ENCODE data around the gene ELOVL5. TPM values are rescaled to one million over a fixed set of nuclear protein-coding genes. Genes with fewer than 3 reads are reported as not detected.
A peak's percentile ranks its signal among the peaks of the same experiment; 100 is the strongest.

The ELOVL5 gene
- total and polyA plus RNA-seq, 2 experiments from 2014 or later = 83.3 to 180 TPM

DNA sequence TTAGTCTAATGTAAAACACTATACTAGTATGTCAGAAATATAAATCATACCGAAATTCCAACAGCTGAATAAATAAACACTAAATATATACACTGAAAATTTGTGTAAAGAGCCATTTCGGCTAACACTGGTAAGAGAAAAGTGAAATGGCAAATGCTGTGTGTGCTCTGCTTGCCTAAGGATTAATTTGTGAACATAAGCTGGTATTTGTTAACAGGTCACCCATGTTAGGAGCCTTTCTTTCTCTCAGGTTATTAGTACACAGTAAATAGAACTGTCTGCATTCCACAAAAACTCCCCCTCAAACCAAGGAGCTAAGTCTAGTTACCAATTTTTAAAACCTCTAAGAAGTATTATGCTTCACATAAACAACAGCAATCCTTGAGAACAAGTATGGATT, 27.0 kb downstream of the ELOVL5 start:
- H4K20me1 ChIP-seq (replicated peaks; ENCODE audit: insufficient read depth) = peaks cover 76% of the 10 kb centered on the region
- no peaks in the 10 kb centered on the region for H3K36me3 Mint-ChIP-seq (ENCODE audit: low read depth)
- no peak overlapping the region for H3K27ac ChIP-seq (ENCODE audit: low read depth)
- no peaks in the 10 kb centered on the region for H3F3A ChIP-seq (replicated peaks; ENCODE audit: low read depth)
- H3K4me1 Mint-ChIP-seq = peaks cover 30% of the 10 kb centered on the region
- no peak overlapping the region for H3K4me3 ChIP-seq
- no peaks in the 10 kb centered on the region for H3K9me2 ChIP-seq (ENCODE audit: insufficient read depth)
- no peaks in the 10 kb centered on the region for H3K9me3 Mint-ChIP-seq
- H3K79me2 ChIP-seq (replicated peaks; ENCODE audit: insufficient read depth) = peaks cover 100% of the 10 kb centered on the region
- H3K27ac Mint-ChIP-seq = peak overlapping the region; percentile 76
- H3K4me2 ChIP-seq = no peak overlapping the region
- TF ChIP-seq, protein P1, sequence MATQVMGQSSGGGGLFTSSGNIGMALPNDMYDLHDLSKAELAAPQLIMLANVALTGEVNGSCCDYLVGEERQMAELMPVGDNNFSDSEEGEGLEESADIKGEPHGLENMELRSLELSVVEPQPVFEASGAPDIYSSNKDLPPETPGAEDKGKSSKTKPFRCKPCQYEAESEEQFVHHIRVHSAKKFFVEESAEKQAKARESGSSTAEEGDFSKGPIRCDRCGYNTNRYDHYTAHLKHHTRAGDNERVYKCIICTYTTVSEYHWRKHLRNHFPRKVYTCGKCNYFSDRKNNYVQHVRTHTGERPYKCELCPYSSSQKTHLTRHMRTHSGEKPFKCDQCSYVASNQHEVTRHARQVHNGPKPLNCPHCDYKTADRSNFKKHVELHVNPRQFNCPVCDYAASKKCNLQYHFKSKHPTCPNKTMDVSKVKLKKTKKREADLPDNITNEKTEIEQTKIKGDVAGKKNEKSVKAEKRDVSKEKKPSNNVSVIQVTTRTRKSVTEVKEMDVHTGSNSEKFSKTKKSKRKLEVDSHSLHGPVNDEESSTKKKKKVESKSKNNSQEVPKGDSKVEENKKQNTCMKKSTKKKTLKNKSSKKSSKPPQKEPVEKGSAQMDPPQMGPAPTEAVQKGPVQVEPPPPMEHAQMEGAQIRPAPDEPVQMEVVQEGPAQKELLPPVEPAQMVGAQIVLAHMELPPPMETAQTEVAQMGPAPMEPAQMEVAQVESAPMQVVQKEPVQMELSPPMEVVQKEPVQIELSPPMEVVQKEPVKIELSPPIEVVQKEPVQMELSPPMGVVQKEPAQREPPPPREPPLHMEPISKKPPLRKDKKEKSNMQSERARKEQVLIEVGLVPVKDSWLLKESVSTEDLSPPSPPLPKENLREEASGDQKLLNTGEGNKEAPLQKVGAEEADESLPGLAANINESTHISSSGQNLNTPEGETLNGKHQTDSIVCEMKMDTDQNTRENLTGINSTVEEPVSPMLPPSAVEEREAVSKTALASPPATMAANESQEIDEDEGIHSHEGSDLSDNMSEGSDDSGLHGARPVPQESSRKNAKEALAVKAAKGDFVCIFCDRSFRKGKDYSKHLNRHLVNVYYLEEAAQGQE (IDR thresholded peaks at IDR 0.05; ENCODE audit: unreplicated experiment) = no peak
- no peak for TF ChIP-seq STAT1 (IDR thresholded peaks at IDR 0.05; ENCODE audit: unreplicated experiment)
- TF ChIP-seq, protein P2, sequence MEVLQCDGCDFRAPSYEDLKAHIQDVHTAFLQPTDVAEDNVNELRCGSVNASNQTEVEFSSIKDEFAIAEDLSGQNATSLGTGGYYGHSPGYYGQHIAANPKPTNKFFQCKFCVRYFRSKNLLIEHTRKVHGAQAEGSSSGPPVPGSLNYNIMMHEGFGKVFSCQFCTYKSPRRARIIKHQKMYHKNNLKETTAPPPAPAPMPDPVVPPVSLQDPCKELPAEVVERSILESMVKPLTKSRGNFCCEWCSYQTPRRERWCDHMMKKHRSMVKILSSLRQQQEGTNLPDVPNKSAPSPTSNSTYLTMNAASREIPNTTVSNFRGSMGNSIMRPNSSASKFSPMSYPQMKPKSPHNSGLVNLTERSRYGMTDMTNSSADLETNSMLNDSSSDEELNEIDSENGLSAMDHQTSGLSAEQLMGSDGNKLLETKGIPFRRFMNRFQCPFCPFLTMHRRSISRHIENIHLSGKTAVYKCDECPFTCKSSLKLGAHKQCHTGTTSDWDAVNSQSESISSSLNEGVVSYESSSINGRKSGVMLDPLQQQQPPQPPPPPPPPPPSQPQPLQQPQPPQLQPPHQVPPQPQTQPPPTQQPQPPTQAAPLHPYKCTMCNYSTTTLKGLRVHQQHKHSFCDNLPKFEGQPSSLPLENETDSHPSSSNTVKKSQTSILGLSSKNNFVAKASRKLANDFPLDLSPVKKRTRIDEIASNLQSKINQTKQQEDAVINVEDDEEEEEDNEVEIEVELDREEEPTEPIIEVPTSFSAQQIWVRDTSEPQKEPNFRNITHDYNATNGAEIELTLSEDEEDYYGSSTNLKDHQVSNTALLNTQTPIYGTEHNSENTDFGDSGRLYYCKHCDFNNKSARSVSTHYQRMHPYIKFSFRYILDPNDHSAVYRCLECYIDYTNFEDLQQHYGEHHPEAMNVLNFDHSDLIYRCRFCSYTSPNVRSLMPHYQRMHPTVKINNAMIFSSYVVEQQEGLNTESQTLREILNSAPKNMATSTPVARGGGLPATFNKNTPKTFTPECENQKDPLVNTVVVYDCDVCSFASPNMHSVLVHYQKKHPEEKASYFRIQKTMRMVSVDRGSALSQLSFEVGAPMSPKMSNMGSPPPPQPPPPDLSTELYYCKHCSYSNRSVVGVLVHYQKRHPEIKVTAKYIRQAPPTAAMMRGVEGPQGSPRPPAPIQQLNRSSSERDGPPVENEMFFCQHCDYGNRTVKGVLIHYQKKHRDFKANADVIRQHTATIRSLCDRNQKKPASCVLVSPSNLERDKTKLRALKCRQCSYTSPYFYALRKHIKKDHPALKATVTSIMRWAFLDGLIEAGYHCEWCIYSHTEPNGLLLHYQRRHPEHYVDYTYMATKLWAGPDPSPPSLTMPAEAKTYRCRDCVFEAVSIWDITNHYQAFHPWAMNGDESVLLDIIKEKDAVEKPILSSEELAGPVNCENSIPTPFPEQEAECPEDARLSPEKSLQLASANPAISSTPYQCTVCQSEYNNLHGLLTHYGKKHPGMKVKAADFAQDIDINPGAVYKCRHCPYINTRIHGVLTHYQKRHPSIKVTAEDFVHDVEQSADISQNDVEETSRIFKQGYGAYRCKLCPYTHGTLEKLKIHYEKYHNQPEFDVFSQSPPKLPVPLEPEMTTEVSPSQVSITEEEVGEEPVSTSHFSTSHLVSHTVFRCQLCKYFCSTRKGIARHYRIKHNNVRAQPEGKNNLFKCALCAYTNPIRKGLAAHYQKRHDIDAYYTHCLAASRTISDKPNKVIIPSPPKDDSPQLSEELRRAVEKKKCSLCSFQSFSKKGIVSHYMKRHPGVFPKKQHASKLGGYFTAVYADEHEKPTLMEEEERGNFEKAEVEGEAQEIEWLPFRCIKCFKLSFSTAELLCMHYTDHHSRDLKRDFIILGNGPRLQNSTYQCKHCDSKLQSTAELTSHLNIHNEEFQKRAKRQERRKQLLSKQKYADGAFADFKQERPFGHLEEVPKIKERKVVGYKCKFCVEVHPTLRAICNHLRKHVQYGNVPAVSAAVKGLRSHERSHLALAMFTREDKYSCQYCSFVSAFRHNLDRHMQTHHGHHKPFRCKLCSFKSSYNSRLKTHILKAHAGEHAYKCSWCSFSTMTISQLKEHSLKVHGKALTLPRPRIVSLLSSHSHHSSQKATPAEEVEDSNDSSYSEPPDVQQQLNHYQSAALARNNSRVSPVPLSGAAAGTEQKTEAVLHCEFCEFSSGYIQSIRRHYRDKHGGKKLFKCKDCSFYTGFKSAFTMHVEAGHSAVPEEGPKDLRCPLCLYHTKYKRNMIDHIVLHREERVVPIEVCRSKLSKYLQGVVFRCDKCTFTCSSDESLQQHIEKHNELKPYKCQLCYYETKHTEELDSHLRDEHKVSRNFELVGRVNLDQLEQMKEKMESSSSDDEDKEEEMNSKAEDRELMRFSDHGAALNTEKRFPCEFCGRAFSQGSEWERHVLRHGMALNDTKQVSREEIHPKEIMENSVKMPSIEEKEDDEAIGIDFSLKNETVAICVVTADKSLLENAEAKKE (CRISPR knock-in tag; IDR thresholded peaks at IDR 0.05) = no peak
- TF ChIP-seq, protein P3, sequence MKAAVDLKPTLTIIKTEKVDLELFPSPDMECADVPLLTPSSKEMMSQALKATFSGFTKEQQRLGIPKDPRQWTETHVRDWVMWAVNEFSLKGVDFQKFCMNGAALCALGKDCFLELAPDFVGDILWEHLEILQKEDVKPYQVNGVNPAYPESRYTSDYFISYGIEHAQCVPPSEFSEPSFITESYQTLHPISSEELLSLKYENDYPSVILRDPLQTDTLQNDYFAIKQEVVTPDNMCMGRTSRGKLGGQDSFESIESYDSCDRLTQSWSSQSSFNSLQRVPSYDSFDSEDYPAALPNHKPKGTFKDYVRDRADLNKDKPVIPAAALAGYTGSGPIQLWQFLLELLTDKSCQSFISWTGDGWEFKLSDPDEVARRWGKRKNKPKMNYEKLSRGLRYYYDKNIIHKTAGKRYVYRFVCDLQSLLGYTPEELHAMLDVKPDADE (IDR thresholded peaks at IDR 0.05) = no peak
- TF ChIP-seq JUNB (IDR thresholded peaks at IDR 0.05; ENCODE audit: unreplicated experiment) = no peak
- no peak for TF ChIP-seq POLR2AphosphoS5 (IDR thresholded peaks at IDR 0.05; ENCODE audit: low read depth)
- TF ChIP-seq ZNF114 (CRISPR knock-in tag; IDR thresholded peaks at IDR 0.05) = no peak
- no peak for TF ChIP-seq NANOG (IDR thresholded peaks at IDR 0.05; ENCODE audit: borderline replicate concordance)
- TF ChIP-seq ZNF331 (CRISPR knock-in tag; IDR thresholded peaks at IDR 0.05; ENCODE audit: low read depth) = no peak
- TF ChIP-seq EZH2 (IDR thresholded peaks at IDR 0.05; ENCODE audit: low read depth, unreplicated experiment) = no peak
- TF ChIP-seq, protein P4, sequence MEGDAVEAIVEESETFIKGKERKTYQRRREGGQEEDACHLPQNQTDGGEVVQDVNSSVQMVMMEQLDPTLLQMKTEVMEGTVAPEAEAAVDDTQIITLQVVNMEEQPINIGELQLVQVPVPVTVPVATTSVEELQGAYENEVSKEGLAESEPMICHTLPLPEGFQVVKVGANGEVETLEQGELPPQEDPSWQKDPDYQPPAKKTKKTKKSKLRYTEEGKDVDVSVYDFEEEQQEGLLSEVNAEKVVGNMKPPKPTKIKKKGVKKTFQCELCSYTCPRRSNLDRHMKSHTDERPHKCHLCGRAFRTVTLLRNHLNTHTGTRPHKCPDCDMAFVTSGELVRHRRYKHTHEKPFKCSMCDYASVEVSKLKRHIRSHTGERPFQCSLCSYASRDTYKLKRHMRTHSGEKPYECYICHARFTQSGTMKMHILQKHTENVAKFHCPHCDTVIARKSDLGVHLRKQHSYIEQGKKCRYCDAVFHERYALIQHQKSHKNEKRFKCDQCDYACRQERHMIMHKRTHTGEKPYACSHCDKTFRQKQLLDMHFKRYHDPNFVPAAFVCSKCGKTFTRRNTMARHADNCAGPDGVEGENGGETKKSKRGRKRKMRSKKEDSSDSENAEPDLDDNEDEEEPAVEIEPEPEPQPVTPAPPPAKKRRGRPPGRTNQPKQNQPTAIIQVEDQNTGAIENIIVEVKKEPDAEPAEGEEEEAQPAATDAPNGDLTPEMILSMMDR (conservative IDR thresholded peaks at IDR 0.05; ENCODE audit: low read depth in 2 of 2) = no peak
- DNase-seq (ENCODE audit: low spot score) = no peak
- H3K4me1 ChIP-seq (ENCODE audit: insufficient read depth) = peaks cover 13% of the 10 kb centered on the region
- H3K27me3 Mint-ChIP-seq (ENCODE audit: insufficient read depth, low read depth, poor library complexity) = no peaks in the 10 kb centered on the region
- no peaks in the 10 kb centered on the region for H3K27me3 ChIP-seq (ENCODE audit: insufficient read depth)
- no peak for ATAC-seq
- H2AFZ ChIP-seq = no peak overlapping the region
- no peak overlapping the region for H3K4me3 Mint-ChIP-seq
- H3K36me3 ChIP-seq (ENCODE audit: insufficient read depth) = no peaks in the 10 kb centered on the region

All from GM23338 (cell line).